PC-3 (cell line): ENCODE results near the gene SH3BP4. TPM values are rescaled to one million over a fixed set of nuclear protein-coding genes. Genes with fewer than 3 reads are reported as not detected.

Experiments used
- ATAC-seq: fragments of 200-7000 bp; cut with Tn5 transposase; 2 replicates; pipeline ENCODE4 v1.9.1; 2020; ENCODE audit warnings: mild to moderate bottlenecking, moderate library complexity
- BruUV-seq: library from RNA; stranded (reverse); fragments of 400-500 nt; replicated peaks from 2 replicates; lab custom pipeline; 2021; lab: Mats Ljungman, UMichigan
- CTCF ChIA-PET: fragments of 300-600 bp; sonication (Branson Sonifier 250); formaldehyde crosslinking; loops from one replicate; lab custom pipeline; 2022; ENCODE audit warnings: antibody characterized with exemption; lab: Charles Lee
- POLR2A ChIA-PET: fragments of 300-600 bp; sonication (Branson Sonifier 250); formaldehyde crosslinking; loops from one replicate; lab custom pipeline; 2022; ENCODE audit warnings: antibody characterized with exemption; ENCODE audit not compliant: unreplicated experiment; lab: Charles Lee
- DNase-seq: peaks from one replicate; pipeline ENCODE4 v3.0.0-alpha.2; 2015
- H2AFZ ChIP-seq: fragments of 300-600 bp; sonication (generic); 2 replicates; pipeline ENCODE4 v1.6.0; 2016; ENCODE audit warnings: antibody characterized with exemption, low read length
- H3F3A ChIP-seq: fragments of 300-600 bp; sonication (generic); one replicate; pipeline ENCODE4 v1.6.0; 2017; ENCODE audit warnings: antibody characterized with exemption, low read length, control low read depth, mild to moderate bottlenecking; ENCODE audit not compliant: unreplicated experiment
- H3K27ac ChIP-seq: fragments of 300-600 bp; sonication (generic); 2 replicates; pipeline ENCODE4 v1.5.1; 2016; ENCODE audit warnings: mild to moderate bottlenecking, low read length
- H3K27me3 ChIP-seq: fragments of 300-600 bp; sonication (generic); 2 replicates; pipeline ENCODE4 v1.6.1; 2016; ENCODE audit warnings: low read length, mixed read lengths
- H3K36me3 ChIP-seq: fragments of 300-600 bp; sonication (generic); 2 replicates; pipeline ENCODE4 v1.6.1; 2016; ENCODE audit warnings: low read depth, mixed run types, low read length, mixed read lengths
- H3K4me1 ChIP-seq: fragments of 300-600 bp; sonication (generic); 2 replicates; pipeline ENCODE4 v1.5.1; 2016; ENCODE audit warnings: low read length; ENCODE audit not compliant: insufficient read depth
- H3K4me2 ChIP-seq: fragments of 300-600 bp; sonication (generic); 2 replicates; pipeline ENCODE4 v1.6.0; 2016; ENCODE audit warnings: low read length
- H3K4me3 ChIP-seq: fragments of 300-600 bp; sonication (generic); 2 replicates; pipeline ENCODE4 v1.5.1; 2016; ENCODE audit warnings: mild to moderate bottlenecking, low read length, mixed read lengths
- H3K79me2 ChIP-seq: fragments of 300-600 bp; sonication (generic); 2 replicates; pipeline ENCODE4 v1.6.1; 2017; ENCODE audit warnings: low read length, mixed read lengths
- H3K9ac ChIP-seq: fragments of 300-600 bp; sonication (generic); 2 replicates; pipeline ENCODE4 v1.6.0; 2016; ENCODE audit warnings: mild to moderate bottlenecking, low read length
- H3K9me2 ChIP-seq: fragments of 300-600 bp; sonication (generic); replicated peaks from 2 replicates; pipeline ENCODE4 v1.6.1; 2016; ENCODE audit warnings: mixed run types, low read length, mixed read lengths
- H3K9me3 ChIP-seq: fragments of 300-600 bp; sonication (generic); 2 replicates; pipeline ENCODE4 v1.6.1; 2016; ENCODE audit warnings: low read length, mixed read lengths
- H4K20me1 ChIP-seq: fragments of 300-600 bp; sonication (generic); 2 replicates; pipeline ENCODE4 v1.6.1; 2016; ENCODE audit warnings: low read length, mixed read lengths
- EZH2 ChIP-seq: fragments of 300-600 bp; sonication (generic); IDR thresholded peaks from one replicate; pipeline ENCODE4 v1.6.1; 2017; ENCODE audit warnings: antibody characterized with exemption, mild to moderate bottlenecking, low read length; ENCODE audit not compliant: unreplicated experiment
- EZH2phosphoT487 ChIP-seq: fragments of 300-600 bp; sonication (generic); IDR thresholded peaks from 2 replicates; pipeline ENCODE4 v1.6.1; 2018; ENCODE audit warnings: mild to moderate bottlenecking, antibody characterized with exemption, low read length, borderline replicate concordance
- intact Hi-C: fragments of 100-400 bp; cut with micrococcal nuclease; formaldehyde crosslinking; loops from 2 replicates; pipeline ENCODE4 v1.9.0; 2023
- total RNA-seq: library from RNA; depleted of rRNA; stranded (reverse); fragments of >200 nt; gene quantifications from 2 replicates; pipeline ENCODE4 v1.2.3, GENCODE V29; 2014
- TF ChIP-seq, protein P1 (sequence below): fragments of 300-600 bp; sonication (generic); conservative IDR thresholded peaks from 2 replicates; pipeline ENCODE4 v1.5.1; 2017; ENCODE audit warnings: antibody characterized with exemption, low read depth, mild to moderate bottlenecking, low read length

SH3BP4 gene
- total RNA-seq, 1 experiment from 2014 or later: 35.2 TPM

DNA sequence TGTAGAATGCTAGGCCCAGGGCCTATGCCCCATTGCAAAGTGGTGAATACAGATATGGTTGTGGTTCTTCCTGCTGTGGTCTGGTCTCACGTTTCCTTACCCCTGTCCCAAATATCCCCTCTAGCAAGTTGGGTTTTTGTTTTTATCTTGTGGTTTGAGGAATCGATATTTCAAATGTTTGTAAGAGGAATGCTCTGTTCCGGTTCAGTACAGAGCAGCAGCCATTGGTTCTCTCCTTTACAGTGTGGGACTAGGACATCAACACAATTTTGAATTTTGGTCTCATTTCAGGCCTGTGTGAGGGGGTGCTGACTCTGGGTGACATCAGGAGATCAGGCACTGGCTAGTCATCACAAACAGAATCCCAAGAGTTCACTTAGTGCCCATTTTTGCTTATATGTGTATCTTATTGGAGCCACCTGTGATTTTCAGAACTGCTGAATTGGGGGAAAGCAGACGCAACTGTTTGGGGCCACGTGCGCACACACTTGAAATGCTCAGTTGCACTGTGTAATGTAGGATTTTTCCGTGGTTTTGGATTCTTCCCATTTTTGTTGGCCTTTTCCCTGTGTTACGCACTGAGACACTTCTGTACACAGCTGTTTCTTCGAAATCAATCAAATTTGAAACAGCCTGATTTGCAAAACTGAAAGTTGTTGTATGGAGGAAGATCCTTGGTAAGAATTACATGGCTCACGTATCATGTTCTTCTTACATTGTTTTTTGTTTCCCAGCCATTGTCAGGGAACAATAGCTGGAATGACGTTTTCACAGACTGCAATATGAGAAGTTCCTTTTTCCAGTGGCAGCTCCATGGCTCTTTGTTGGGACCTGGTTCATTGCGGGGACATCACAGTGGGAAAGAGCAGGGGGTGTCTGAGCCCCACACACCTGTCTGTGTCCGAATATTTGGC lies 8.6 kb downstream of the SH3BP4 start:
- no peak overlapping the region for H3K4me2 ChIP-seq
- peaks cover 3% of the 10 kb centered on the region; the same call in 1 of the 2 replicates for H4K20me1 ChIP-seq
- no peaks in the 10 kb centered on the region for H3K9me2 ChIP-seq
- no peak overlapping the region for H3K9ac ChIP-seq
- no TSS peak for BruUV-seq
- no peak overlapping the region for H3K27ac ChIP-seq
- no peaks in the 10 kb centered on the region for H3K27me3 ChIP-seq
- CTCF ChIA-PET: no interaction called here
- POLR2A ChIA-PET: no interaction called here
- H3K4me3 ChIP-seq: no peak overlapping the region
- peaks cover 99% of the 10 kb centered on the region for H3K79me2 ChIP-seq
- DNase-seq (no peak), ATAC-seq (no peak)
- H3K9me3 ChIP-seq: no peaks in the 10 kb centered on the region
- H3K4me1 ChIP-seq: peaks cover 45% of the 10 kb centered on the region
- H3F3A ChIP-seq: no peaks in the 10 kb centered on the region
- TF ChIP-seq EZH2 (no peak), EZH2phosphoT487 (no peak)
- TF ChIP-seq, protein P1, sequence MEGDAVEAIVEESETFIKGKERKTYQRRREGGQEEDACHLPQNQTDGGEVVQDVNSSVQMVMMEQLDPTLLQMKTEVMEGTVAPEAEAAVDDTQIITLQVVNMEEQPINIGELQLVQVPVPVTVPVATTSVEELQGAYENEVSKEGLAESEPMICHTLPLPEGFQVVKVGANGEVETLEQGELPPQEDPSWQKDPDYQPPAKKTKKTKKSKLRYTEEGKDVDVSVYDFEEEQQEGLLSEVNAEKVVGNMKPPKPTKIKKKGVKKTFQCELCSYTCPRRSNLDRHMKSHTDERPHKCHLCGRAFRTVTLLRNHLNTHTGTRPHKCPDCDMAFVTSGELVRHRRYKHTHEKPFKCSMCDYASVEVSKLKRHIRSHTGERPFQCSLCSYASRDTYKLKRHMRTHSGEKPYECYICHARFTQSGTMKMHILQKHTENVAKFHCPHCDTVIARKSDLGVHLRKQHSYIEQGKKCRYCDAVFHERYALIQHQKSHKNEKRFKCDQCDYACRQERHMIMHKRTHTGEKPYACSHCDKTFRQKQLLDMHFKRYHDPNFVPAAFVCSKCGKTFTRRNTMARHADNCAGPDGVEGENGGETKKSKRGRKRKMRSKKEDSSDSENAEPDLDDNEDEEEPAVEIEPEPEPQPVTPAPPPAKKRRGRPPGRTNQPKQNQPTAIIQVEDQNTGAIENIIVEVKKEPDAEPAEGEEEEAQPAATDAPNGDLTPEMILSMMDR: no peak
- no peaks in the 10 kb centered on the region for H3K36me3 ChIP-seq
- intact Hi-C loops: no loop called here
- no peak overlapping the region for H2AFZ ChIP-seq

DNA sequence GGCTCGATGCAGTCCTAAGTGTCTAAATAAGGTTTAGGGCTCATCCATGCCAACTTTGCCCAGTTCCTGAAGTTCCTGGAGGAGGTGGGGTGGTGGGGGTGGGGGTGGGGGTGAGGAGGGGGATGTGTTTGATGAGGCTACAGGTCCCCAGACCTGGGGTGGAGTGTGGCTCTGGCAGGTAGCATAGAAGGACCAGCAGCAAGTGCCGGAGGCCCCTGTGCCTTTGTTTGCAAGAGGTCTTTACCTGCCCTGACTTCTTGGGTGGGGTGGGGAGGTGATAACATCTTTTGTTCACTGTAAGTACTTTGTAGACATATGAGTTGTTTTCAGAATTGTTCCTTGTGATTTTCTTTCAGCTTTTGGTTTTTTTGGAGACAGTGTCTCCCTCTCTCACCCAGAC lies 10.0 kb downstream of the SH3BP4 start:
- no peak for ATAC-seq
- POLR2A ChIA-PET: no interaction called here

More for the DNA sequence above, 10.0 kb downstream of the SH3BP4 start:
- Histone ChIP-seq H3F3A (no peaks in the 10 kb centered on the region), H3K4me2 (no peak overlapping the region), H3K36me3 (no peaks in the 10 kb centered on the region), H3K27me3 (no peaks in the 10 kb centered on the region), H3K9me3 (no peaks in the 10 kb centered on the region), H4K20me1 (peaks cover 3% of the 10 kb centered on the region; the same call in 1 of the 2 replicates), H3K9ac (no peak overlapping the region), H3K4me1 (peaks cover 42% of the 10 kb centered on the region), H3K4me3 (no peak overlapping the region), H2AFZ (no peak overlapping the region), H3K79me2 (peaks cover 99% of the 10 kb centered on the region), H3K27ac (no peak overlapping the region), H3K9me2 (no peaks in the 10 kb centered on the region)
- intact Hi-C loops: no loop called here
- TF ChIP-seq, protein P1: no peak
- no peak for TF ChIP-seq EZH2phosphoT487
- TF ChIP-seq EZH2: no peak
- DNase-seq: no peak
- BruUV-seq: no TSS peak
- CTCF ChIA-PET: no interaction called here
